Islet precursor cell (in vitro differentiated cells): ENCODE results near the gene ANK2.
A peak's percentile ranks its signal among the peaks of the same experiment; 100 is the strongest.
"Not testable (repeated sequence)": the region's sequence is repeated elsewhere in the genome, so short reads cannot be mapped to it uniquely, and the experiment has no call there.

Source experiments
- DNase-seq: peaks from one replicate; pipeline ENCODE4 v3.0.0-alpha.2; 2018

The ANK2 gene

DNA sequence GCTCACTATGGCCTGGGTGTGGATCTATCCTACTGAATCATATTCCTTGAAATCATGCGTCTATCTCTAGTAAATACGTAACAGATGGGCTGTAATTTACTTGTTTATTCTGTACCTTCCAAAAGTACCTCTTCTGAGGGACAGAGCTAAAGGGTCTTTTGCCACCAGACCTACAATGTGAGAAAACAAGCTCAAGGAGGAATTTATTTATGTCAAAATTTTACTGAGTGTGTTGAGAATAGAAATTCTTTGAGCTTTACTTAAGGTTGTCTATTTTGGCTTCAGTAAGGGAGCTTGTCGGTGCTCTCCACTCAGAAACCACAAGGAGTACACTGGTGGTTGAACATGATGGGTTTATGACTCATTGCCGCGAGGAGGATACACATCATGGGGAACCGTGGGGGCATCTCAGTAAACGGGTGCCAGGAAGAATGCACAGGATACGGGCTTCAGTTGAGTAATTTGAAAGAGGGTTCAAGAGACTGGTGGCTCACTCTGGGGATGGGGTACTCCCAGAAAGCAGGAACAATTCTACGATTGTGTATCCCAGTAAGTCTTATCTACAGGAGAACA, 3.0 kb downstream of the ANK2 start:
- DNase-seq: no peak

GRCh38 chr4:113053883-113054282, 4.4 kb downstream of the ANK2 start:
- DNase-seq: no peak

GRCh38 chr4:113056318-113056717, 6.9 kb downstream of the ANK2 start:
- DNase-seq: no peak

- DNase-seq: peak; percentile 54
These were observed 8.4 kb downstream of the ANK2 start for GRCh38 chr4:113057891-113058290.

DNA sequence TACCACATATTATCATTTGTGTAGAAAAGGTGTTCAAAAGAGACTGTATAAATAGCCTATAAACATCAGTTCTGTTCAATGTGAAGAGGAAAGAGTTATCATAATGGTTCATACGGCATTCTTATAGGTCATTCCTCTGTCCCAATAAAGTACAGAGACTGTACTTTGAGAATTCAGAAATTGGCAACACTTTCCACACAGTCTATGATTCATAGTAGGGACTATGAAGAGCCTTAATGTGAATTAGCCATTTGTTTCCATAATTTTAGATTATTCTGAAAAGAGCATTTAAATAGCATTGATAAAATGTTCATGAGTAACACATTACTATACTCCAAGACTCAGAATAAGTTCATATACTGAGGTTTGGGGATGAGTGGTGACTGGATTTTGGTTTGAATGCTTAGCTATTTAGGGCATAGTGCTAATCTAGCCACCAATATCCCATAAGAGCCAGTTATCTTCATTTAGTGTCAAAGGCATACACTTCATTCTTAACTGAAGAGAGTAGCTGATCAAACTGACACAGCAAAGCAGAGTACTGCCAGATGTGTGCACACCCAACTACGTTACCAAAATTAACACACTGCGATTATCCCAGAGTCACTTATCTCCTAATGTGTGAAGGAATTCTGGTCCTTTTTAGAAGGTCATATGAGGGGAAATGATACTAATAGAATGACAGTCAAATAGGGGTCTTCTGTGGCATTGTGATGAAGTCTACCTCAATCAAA, 10.2 kb downstream of the ANK2 start:
- DNase-seq: no peak

DNA sequence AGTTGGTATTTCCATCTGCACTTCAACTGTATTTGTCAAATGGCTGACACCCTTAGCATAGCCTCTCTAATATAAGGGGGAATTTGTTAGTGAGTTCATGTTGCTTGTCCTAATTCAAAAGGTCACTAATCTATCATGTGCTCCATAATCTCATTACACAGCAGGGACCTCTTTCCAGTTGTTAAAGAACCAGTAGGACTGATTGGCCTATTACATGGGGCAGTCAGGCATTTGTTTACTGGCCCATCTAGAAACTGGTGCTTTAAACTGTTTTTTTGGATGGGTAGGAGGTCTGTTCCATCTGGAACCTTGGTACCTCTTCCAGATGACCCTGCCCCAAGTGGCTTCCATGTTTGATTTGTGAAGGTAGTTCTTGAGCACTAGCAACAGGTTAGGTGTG, 11.4 kb downstream of the ANK2 start:
- no peak for DNase-seq

GRCh38 chr4:113064244-113064643, 14.8 kb downstream of the ANK2 start:
- peak; percentile 79 for DNase-seq

GRCh38 chr4:113065629-113066028, 16.2 kb downstream of the ANK2 start:
- no peak for DNase-seq

DNA sequence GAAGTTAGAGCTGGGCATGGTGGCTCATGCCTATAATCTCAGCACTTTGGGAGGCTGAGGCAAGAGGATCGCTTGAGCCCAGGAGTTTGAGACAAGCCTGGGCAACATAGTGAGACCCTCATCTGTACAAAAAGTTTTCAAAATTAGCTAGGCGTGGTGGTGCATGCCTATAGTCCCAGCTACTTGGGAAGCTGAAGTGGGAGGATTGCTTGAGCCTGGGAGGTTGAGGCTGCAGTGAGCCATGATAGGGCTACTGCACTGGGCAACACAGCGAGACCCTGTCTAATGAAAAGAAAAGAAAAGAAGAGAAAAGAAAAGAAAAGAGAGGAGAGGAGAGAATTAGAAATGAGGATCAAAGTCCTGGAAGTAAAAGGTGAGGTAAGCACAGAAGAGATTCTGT, 19.3 kb downstream of the ANK2 start:
- DNase-seq: not testable (repeated sequence)

DNA sequence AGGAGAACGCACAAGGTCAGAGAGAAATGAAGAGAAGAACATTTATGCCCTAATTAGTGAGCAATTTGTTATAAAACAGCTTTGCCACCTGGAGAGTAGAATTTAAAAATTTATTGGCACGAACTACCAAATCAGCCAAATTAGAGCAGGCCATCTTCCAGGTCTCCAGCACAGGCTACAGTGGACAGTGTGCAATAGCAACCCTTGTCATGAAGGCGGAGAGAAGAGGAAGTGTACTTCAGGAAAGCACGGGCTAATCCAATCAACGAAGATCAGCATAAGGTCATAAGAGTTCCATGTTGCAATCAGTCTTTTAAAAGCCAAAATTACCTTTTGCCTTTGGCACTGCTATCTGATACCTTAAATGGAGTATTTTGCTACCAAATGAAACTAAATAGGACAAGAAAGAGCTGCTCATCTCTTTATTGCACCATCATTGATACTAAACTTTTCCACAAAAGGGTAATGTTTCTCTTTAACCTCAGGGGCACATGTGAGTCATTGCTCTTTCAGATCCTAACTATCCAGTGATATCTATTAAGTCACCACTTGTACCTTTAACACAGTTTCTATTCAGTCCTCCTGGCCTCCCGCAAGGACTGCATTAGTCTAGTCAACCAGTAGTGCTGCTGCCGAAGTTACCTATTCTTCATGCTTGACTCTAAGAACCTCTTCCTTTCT, 19.9 kb downstream of the ANK2 start:
- DNase-seq: no peak

GRCh38 chr4:113070755-113071154, 21.3 kb downstream of the ANK2 start:
- DNase-seq: no peak

DNA sequence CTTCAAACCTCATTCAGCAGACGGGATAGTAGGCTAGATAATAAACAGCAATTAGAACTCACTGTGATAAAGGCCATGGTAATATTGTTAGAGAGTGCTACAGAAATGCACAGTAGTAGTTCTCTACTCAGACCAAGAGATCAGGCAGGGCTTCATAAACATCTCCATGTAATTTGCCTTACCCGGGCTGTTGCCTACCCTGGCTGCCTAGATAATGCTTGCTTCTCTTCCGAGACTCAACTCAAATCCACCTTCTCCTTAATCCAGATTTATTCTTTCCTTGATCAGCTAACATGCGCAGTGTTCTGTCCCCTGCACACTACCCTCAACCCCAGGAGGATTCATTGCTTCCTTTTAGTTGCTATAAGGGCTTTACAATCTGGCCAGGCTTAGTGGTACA, 21.8 kb downstream of the ANK2 start:
- DNase-seq: no peak

DNA sequence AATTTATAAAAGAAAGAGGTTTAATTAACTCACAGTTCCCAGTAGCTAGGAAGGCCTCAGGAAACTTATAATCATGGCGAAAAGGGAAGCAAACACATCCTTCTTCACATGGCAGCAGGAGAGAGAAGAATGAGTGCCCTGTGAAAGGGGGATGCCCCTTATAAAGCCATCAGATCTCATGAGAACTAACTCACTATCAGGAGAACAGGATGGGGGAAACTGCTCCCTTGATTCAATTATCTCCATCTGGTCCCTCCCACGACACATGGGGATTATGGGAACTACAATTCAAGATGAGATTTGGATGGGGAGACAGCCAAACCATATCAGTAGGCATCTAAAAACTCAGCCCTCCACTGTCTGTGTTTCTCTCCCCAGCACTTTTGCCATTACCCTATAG, 22.4 kb downstream of the ANK2 start:
- DNase-seq: no peak

DNA sequence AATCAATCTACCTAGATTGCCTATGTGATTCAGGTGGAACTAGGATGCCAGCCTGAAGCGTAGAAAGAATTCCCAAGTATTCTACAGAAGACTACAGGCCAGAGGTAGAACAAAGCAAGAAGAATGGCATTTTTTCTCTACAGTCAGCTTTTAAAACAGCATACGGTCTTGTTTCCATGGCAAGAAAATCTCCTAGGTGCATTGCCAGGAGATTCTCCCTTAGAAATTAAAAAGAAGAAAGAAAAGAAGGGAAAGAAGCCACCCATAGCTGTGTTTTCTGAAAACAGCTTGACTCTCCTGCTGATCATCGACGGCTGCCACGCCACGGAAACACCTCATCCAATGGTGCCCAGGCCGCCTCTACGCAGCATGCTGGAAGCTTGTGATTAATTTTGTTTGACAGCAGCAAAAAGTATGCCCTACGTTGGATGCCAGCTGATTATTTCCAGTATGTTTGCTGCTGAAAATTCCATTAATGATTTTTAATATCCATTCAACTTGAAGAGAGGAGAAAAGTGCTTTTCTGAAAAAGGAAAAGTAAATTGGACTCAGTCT, 24.1 kb downstream of the ANK2 start:
- DNase-seq: no peak

- DNase-seq: no peak
These were observed 28.1 kb downstream of the ANK2 start for GRCh38 chr4:113077575-113077974.

GRCh38 chr4:113078066-113078465, 28.6 kb downstream of the ANK2 start:
- DNase-seq: no peak

- DNase-seq: no peak
These were observed 30.6 kb downstream of the ANK2 start for GRCh38 chr4:113080050-113080449.

GRCh38 chr4:113080624-113081023, 31.2 kb downstream of the ANK2 start:
- DNase-seq: no peak

- no peak for DNase-seq
These were observed 33.9 kb downstream of the ANK2 start for GRCh38 chr4:113083346-113083745.

DNA sequence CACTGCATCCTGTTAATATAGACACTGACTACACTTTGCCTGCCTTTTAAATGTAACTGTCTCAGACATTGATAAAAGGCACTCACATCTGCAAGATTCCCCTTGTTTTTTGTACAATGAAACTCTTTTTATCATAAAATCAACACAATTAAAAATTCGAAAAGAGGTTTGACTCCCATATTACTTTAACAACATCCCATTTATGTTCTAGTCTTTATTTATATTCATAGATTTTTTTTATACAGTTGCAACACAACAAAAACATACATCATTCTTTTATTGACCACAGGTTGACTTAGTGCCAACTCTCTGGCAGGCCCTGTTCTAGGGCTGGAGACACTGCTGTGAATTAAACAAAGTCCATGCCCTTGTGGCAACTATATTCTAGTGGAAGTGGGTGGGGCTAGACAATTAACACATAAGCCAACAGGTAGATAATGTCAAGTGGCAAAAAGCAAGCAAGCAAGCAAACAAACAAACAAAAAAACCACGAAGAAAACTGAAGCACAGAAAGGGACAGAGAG, 36.8 kb downstream of the ANK2 start:
- DNase-seq: no peak

- DNase-seq: no peak
These were observed 38.6 kb downstream of the ANK2 start for GRCh38 chr4:113088050-113088449.

DNA sequence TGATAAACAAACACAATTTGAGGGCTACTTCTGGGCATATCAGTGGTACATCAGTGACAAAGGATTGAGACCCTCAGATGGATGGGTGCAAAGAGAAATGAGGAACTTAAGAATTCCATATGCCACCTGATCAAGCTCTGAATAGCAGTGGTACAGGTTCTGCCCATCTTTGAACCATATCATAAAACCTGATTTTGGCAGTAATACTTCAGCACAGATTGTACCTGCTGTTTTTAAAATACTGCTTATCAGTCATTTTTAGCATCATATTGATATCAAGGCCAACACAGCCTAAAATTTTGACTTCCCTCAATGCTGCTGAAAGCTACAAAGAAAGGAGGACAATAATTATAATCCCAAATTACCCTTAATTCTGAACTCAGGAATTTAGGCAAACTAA, 41.5 kb downstream of the ANK2 start:
- DNase-seq: no peak

- DNase-seq: no peak
These were observed 44.9 kb downstream of the ANK2 start for GRCh38 chr4:113094331-113094730.

DNA sequence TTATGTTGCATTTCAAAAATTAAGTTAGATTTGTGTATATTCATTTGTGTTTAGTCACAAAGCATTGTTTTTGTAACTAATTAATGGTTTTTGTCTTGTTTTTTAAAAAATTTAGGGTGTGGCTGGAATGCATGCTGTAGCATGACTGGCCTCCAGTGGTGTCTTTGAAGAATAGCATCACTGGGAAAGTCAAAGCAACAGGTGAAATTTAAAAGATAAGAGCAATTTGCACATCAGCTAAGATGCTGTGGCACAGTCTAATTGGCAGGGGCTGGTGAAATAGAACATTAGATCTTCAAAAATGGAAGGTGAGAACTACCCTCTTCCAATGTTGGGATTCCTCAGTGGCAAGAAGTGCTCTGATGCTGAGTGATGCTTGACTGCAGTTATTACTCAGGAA, 45.3 kb downstream of the ANK2 start:
- DNase-seq: no peak
